GM12891 (cell line): Measurements from ENCODE around the gene SIAH3.

Experiments used
- POLR2A ChIP-seq: IDR thresholded peaks from 2 replicates; pipeline ENCODE4 v1.6.1; 2011; ENCODE audit warnings: low read depth, low read length, control low read depth
- POLR2AphosphoS5 ChIP-seq: IDR thresholded peaks from 2 replicates; pipeline ENCODE4 v1.6.1; 2011; ENCODE audit warnings: low read depth, low read length, control low read depth
- SPI1 ChIP-seq: IDR thresholded peaks from 2 replicates; pipeline ENCODE4 v1.6.1; 2011; ENCODE audit warnings: low read depth, low read length, control low read depth
- TAF1 ChIP-seq: IDR thresholded peaks from 2 replicates; pipeline ENCODE4 v1.6.1; 2011; ENCODE audit warnings: low read depth, low read length, control low read depth

GRCh38 chr13:45783346-45784043 is 68.1 kb downstream of the SIAH3 start:
- TF ChIP-seq POLR2AphosphoS5, result no peak
- TF ChIP-seq TAF1, result no peak
- no peak for TF ChIP-seq POLR2A
- TF ChIP-seq SPI1, result no peak
